Chondrocyte (in vitro differentiated cells): ENCODE data around the gene FGF10. TPM values are rescaled to one million over a fixed set of nuclear protein-coding genes. Genes with fewer than 3 reads are reported as not detected.

ENCODE experiments used
- DNase-seq: peaks from one replicate; pipeline ENCODE4 v3.0.0; 2021; ENCODE audit warnings: mixed read lengths, low spot score
- H3K27ac Mint-ChIP-seq: one replicate; pipeline ENCODE4 v1.8.0; 2021; ENCODE audit warnings: mild to moderate bottlenecking, moderate library complexity, mixed read lengths; ENCODE audit not compliant: unreplicated experiment
- H3K27me3 Mint-ChIP-seq: 2 replicates; pipeline ENCODE4 v1.8.0; 2021; ENCODE audit warnings: low read depth, mixed read lengths
- H3K36me3 Mint-ChIP-seq: 2 replicates; pipeline ENCODE4 v1.8.0; 2021; ENCODE audit warnings: low read depth, mixed read lengths
- H3K4me1 Mint-ChIP-seq: 2 replicates; pipeline ENCODE4 v1.8.0; 2021; ENCODE audit warnings: low read depth, mild to moderate bottlenecking, mixed read lengths
- H3K4me3 Mint-ChIP-seq: one replicate; pipeline ENCODE4 v1.8.0; 2021; ENCODE audit warnings: mild to moderate bottlenecking, moderate library complexity, mixed read lengths; ENCODE audit not compliant: unreplicated experiment
- H3K9me3 Mint-ChIP-seq: 2 replicates; pipeline ENCODE4 v1.8.0; 2021; ENCODE audit warnings: low read depth, mixed read lengths
- total RNA-seq: library from RNA; stranded (reverse); gene quantifications from 3 replicates; pipeline ENCODE4 v1.2.1, GENCODE V29; 2021
- TF ChIP-seq, protein P1 (sequence below): fragments of 200-600 bp; sonication (generic); IDR thresholded peaks from 2 replicates; pipeline ENCODE4 v1.5.0; 2021; ENCODE audit warnings: antibody characterized with exemption, mild to moderate bottlenecking, moderate library complexity

The FGF10 gene
- total RNA-seq, 1 donor from 2014 or later = not detected

DNA sequence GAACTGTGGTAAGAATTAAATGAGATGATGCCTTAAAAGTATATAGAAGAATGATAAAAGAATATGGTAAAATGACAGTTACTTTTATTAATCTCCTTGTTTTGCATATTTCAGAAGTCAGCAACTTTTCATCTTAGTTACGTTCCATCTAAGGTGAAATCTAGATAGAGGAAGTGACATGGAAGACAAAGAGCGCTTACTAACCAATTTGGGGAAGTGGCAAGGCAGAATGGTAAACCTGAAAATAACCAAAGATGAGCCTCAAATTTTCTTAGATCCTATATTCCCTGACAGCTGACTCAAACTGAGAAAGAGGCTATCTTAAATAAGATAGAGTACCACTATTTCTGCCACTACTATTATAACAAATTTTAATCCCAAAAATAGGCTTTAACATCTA lies 52.5 kb downstream of the FGF10 start:
- peaks cover 28% of the 10 kb centered on the region for H3K27me3 Mint-ChIP-seq
- no peak overlapping the region for H3K27ac Mint-ChIP-seq
- TF ChIP-seq, protein P1, sequence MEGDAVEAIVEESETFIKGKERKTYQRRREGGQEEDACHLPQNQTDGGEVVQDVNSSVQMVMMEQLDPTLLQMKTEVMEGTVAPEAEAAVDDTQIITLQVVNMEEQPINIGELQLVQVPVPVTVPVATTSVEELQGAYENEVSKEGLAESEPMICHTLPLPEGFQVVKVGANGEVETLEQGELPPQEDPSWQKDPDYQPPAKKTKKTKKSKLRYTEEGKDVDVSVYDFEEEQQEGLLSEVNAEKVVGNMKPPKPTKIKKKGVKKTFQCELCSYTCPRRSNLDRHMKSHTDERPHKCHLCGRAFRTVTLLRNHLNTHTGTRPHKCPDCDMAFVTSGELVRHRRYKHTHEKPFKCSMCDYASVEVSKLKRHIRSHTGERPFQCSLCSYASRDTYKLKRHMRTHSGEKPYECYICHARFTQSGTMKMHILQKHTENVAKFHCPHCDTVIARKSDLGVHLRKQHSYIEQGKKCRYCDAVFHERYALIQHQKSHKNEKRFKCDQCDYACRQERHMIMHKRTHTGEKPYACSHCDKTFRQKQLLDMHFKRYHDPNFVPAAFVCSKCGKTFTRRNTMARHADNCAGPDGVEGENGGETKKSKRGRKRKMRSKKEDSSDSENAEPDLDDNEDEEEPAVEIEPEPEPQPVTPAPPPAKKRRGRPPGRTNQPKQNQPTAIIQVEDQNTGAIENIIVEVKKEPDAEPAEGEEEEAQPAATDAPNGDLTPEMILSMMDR = no peak
- no peaks in the 10 kb centered on the region for H3K36me3 Mint-ChIP-seq
- H3K9me3 Mint-ChIP-seq = no peaks in the 10 kb centered on the region
- no peak for DNase-seq
- no peak overlapping the region for H3K4me3 Mint-ChIP-seq
- H3K4me1 Mint-ChIP-seq = no peaks in the 10 kb centered on the region

DNA sequence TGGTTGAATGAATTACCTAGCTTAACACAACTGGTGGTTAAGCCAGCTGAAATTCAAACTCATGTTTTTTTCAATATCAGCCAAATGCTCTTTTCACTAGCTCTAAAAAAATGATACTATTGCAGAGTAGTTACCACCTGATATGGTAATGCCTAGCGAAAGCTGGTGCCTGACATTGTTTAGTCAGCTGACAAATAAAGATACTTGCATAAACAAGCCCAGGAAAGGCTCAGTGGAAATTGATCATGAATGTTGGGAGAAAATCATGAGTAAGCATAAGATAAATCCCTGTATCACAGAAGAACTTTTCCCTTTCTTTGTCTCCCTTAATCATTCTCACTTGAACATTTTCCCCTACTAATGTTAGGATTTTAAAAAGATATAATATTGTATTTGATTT lies 54.6 kb downstream of the FGF10 start:
- Mint-ChIP-seq H3K36me3 (no peaks in the 10 kb centered on the region), H3K27ac (no peak overlapping the region), H3K4me3 (no peak overlapping the region), H3K27me3 (peaks cover 30% of the 10 kb centered on the region), H3K4me1 (no peaks in the 10 kb centered on the region), H3K9me3 (no peaks in the 10 kb centered on the region)
- no peak for DNase-seq
- TF ChIP-seq, protein P1 = no peak

DNA sequence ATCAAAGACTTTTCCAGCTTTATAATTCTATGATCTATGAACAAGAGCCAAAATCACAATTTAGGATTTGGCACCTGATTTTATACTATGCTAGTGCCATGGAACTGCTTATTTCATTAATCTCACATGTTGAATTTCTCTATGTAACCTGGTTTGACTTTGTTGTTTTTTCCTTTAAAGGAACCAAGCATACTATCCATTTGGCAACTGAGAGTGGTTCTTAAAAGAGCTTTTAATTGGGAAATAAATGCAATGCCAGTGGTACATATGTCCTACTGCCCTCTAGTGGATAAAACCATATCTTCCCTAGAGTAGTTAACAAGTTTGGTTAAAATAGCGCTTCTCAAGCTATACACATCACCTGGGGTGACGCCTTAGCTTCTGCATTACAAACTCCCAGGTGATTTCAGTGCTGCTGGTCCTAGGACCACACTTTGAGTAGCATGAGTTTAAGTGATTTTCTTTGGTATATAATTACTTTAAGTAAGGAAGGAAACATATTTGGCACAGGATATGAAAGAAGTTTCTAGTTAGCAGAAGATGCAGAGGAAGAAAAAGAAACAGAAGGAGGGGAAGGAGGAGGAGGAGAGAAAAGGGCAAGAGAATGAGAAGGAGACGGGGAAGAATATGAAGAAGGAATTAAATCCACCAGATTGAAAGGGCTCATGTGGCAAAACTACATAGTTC lies 56.8 kb downstream of the FGF10 start:
- no peak for DNase-seq
- no peak overlapping the region for H3K4me3 Mint-ChIP-seq

DNA sequence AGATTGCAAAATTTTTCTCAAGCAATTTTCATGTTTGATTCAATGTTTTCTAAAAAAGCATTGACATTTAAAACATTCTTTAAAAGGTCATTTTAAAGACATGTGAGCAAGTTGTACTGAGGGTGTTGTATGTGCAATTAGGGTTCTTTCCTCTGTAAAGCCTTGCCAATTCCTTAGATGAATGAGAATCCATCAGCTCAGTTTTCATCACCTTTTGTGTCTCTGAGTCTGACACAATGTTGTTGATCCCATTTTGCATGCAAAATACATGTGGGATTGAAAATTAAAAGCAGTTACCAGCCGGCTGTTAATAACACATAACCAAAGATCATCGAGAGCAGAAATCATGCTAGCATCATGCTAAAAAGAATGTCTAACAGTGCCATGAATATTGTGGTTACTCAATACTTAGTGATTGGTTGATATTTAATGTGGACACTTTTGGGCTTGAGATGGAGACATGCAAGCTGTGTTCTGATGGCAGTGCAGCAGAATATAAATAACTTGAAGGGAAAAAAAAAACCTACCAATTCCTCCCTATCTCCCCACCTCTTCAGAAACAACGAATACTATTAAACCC lies 57.7 kb downstream of the FGF10 start:
- Mint-ChIP-seq H3K27ac (no peak overlapping the region), H3K4me3 (no peak overlapping the region), H3K27me3 (peaks cover 24% of the 10 kb centered on the region), H3K36me3 (no peaks in the 10 kb centered on the region), H3K9me3 (no peaks in the 10 kb centered on the region), H3K4me1 (no peaks in the 10 kb centered on the region)
- DNase-seq = no peak
- TF ChIP-seq, protein P1 = no peak

More for the DNA sequence above, 56.8 kb downstream of the FGF10 start:
- Mint-ChIP-seq H3K36me3 (no peaks in the 10 kb centered on the region), H3K27me3 (peaks cover 27% of the 10 kb centered on the region), H3K4me1 (no peaks in the 10 kb centered on the region), H3K9me3 (no peaks in the 10 kb centered on the region), H3K27ac (no peak overlapping the region)
- TF ChIP-seq, protein P1 = peak; percentile 84

DNA sequence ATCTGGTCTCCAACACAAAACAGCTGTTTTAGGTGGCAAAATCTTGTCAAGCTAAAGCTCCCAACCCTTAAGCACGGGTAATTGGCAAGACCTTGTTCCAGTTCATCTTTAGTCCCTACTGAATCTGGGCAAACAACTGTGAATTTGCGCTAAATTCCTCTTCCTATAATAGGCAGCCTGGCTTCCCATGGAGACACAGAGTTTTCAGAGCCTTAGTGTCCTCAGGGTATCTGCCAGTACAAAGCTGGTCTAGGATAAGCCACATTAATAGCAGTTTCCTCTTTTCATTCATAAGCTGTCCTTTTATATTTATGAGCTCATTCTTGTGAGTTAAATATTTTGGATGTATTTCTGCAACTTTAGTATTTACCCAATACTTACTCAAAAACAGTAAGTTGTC lies 59.5 kb downstream of the FGF10 start:
- H3K9me3 Mint-ChIP-seq = no peaks in the 10 kb centered on the region
- DNase-seq = no peak
- H3K27ac Mint-ChIP-seq = no peak overlapping the region
- peaks cover 22% of the 10 kb centered on the region for H3K27me3 Mint-ChIP-seq
- H3K4me1 Mint-ChIP-seq = no peaks in the 10 kb centered on the region
- TF ChIP-seq, protein P1 = no peak
- H3K4me3 Mint-ChIP-seq = no peak overlapping the region
- no peaks in the 10 kb centered on the region for H3K36me3 Mint-ChIP-seq
